Neural progenitor cell (in vitro differentiated cells): Measurements from ENCODE around the gene KRTAP12-2.

ENCODE experiments used
- EZH2 ChIP-seq: fragments of 200-600 bp; sonication (generic); IDR thresholded peaks from 2 replicates; pipeline ENCODE4 v1.6.1; 2017; ENCODE audit warnings: antibody characterized with exemption, mild to moderate bottlenecking, moderate library complexity
- TF ChIP-seq, protein P1 (sequence below): fragments of 200-600 bp; sonication (generic); IDR thresholded peaks from 2 replicates; pipeline ENCODE4 v1.5.1; 2017; ENCODE audit warnings: antibody characterized with exemption, mild to moderate bottlenecking

DNA sequence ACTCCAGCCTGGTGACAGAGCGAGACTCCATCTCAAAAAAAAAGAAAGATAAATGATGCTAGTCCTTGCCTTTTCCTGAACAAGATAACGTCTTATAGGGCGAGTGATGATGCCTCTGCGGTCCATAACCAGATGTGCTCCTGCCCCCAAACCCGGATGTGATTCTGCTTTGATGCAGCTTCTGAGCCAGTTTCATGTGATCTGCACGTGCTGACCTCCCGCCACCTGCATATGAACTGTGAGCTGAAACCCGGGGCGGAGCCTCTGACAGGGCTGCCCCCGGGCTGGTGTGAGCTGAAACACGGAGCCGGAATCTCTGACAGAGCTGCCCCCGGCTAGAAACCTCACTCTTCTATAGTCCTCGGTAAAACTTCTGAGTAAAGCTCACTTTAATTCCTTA lies 13.6 kb downstream of the KRTAP12-2 start:
- TF ChIP-seq, protein P1, sequence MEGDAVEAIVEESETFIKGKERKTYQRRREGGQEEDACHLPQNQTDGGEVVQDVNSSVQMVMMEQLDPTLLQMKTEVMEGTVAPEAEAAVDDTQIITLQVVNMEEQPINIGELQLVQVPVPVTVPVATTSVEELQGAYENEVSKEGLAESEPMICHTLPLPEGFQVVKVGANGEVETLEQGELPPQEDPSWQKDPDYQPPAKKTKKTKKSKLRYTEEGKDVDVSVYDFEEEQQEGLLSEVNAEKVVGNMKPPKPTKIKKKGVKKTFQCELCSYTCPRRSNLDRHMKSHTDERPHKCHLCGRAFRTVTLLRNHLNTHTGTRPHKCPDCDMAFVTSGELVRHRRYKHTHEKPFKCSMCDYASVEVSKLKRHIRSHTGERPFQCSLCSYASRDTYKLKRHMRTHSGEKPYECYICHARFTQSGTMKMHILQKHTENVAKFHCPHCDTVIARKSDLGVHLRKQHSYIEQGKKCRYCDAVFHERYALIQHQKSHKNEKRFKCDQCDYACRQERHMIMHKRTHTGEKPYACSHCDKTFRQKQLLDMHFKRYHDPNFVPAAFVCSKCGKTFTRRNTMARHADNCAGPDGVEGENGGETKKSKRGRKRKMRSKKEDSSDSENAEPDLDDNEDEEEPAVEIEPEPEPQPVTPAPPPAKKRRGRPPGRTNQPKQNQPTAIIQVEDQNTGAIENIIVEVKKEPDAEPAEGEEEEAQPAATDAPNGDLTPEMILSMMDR: no peak
- no peak for TF ChIP-seq EZH2
